ENCODE measurements around the gene RNF112. TPM values are rescaled to one million over a fixed set of nuclear protein-coding genes. Genes with fewer than 3 reads are reported as not detected.

The RNF112 gene
- total RNA-seq, 1 donor from 2014 or later, result 0.84 TPM

DNA sequence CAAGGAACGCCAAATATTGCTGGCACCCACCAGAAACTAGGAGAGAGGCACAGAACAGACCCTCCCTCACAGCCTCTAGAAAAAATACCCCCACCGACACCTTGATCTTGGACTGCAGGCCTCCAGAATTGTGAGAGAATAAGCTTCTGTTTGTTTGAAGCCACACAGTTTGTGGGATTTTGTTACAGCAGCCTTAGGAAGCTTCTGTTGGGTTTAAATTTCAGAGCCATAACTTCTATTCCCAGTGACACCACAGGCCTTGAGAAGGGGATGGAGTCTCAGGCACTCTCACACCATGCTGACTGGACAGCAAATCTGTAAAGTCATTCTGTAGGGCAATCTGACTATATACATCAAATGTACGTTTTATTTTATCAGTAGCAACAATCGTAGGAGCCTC lies 38.6 kb downstream of the RNF112 start:
- no peak for DNase-seq (ENCODE audit: low read depth, low spot score)
- H3K4me1 Mint-ChIP-seq, result peaks cover 6% of the 10 kb centered on the region
- no peaks in the 10 kb centered on the region for H3K27me3 Mint-ChIP-seq (ENCODE audit: low read depth)
- TF ChIP-seq, protein P1, sequence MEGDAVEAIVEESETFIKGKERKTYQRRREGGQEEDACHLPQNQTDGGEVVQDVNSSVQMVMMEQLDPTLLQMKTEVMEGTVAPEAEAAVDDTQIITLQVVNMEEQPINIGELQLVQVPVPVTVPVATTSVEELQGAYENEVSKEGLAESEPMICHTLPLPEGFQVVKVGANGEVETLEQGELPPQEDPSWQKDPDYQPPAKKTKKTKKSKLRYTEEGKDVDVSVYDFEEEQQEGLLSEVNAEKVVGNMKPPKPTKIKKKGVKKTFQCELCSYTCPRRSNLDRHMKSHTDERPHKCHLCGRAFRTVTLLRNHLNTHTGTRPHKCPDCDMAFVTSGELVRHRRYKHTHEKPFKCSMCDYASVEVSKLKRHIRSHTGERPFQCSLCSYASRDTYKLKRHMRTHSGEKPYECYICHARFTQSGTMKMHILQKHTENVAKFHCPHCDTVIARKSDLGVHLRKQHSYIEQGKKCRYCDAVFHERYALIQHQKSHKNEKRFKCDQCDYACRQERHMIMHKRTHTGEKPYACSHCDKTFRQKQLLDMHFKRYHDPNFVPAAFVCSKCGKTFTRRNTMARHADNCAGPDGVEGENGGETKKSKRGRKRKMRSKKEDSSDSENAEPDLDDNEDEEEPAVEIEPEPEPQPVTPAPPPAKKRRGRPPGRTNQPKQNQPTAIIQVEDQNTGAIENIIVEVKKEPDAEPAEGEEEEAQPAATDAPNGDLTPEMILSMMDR (conservative IDR thresholded peaks at IDR 0.05), result no peak
- H3K36me3 Mint-ChIP-seq (ENCODE audit: low read depth), result peaks cover 10% of the 10 kb centered on the region
- peaks cover 5% of the 10 kb centered on the region for H3K9me3 Mint-ChIP-seq
- no peak overlapping the region for H3K27ac Mint-ChIP-seq (ENCODE audit: unreplicated experiment)
- H3K4me3 Mint-ChIP-seq, result no peak overlapping the region

DNA sequence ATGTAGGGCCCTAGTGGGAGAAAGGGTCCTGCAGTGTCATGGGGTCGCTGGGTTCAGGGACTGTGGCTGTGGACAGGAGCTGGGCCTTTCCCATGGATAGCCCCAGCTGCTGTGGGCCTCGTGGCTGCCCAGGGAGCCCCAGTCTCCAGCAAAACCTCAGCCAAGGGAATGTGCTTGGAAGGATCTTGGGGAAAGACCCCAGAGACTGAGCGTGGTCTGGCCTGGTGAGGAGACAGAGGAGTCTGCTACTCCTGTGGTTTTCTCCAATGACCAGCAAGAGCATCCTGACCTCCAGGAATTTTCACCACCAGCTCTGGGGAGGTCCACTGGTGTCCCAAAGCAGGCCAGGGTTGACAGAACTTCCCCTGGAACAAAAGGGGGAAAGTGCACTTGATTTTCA lies 42.3 kb downstream of the RNF112 start:
- Mint-ChIP-seq H3K9me3 (no peaks in the 10 kb centered on the region), H3K4me1 (no peaks in the 10 kb centered on the region)
- no peak for DNase-seq (ENCODE audit: low read depth, low spot score)

DNA sequence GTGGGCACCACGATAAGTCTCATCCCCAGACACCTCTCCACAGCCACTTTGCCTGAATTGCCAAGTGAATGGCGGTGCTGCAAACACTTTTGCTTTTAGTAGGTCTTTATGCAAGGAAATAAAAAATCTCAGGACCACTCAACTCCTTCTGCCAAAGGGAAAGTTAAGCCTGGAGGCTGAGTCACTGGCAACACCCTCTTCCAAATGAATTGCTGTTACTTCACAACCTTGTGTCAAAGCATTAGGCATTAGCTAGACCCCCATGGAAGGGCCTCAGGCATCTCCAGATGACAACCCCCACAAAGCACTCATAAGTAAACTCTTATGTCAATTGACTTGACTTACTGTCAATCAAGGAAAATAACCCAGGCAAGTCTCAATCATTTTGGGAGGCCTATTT lies 43.0 kb downstream of the RNF112 start:
- H3K4me1 Mint-ChIP-seq, result no peaks in the 10 kb centered on the region
- TF ChIP-seq, protein P1 (conservative IDR thresholded peaks at IDR 0.05), result no peak

More for the DNA sequence above, 42.3 kb downstream of the RNF112 start:
- Mint-ChIP-seq H3K4me3 (no peak overlapping the region), H3K36me3 (ENCODE audit: low read depth) (no peaks in the 10 kb centered on the region), H3K27ac (ENCODE audit: unreplicated experiment) (no peak overlapping the region), H3K27me3 (ENCODE audit: low read depth) (no peaks in the 10 kb centered on the region)
- TF ChIP-seq, protein P1 (conservative IDR thresholded peaks at IDR 0.05), result no peak

DNA sequence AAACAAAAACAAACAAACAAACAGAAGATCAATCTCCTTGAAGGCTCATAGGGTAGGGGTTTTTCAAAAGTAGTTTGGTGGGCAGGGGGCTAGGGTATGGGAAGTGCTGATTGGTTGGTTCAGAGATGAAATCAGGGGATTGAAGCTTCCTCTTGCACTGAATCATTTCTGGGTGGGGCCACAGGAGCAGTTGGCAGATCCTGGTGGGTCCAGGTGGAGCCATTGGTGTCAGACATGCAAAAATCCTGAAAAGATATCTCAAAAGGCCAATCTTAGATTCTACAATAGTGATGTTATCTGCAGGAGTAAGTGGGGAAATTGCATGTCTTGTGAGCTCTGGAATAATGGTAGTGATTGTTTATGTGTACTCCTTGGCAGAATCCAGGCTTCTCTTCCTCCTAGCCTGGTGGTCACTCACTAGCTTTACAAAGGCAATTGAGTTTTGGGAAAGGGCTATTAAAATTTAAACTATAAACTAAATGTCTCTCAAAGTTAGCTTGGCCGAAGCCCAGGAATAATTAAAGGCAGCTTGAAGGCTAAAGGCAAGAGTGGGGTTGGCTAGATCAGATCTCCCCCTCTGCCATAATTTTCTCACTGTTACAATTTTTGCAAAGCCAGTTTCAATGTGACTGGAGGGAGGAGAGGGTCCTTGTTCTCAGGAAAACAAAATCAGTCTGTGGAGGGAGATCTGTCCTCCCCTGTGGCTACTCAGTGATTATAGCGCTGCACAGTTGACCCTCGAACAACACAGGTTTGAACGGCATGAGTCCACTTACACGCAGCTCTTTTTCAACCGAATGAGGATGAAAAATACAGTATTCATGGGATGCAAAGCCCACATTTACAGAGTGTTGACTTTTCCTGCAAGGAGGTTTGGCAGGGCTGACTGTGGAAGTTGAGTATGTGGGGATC lies 45.2 kb downstream of the RNF112 start:
- Mint-ChIP-seq H3K9me3 (no peaks in the 10 kb centered on the region), H3K36me3 (ENCODE audit: low read depth) (no peaks in the 10 kb centered on the region), H3K4me3 (no peak overlapping the region), H3K4me1 (peaks cover 3% of the 10 kb centered on the region), H3K27me3 (ENCODE audit: low read depth) (no peaks in the 10 kb centered on the region), H3K27ac (ENCODE audit: unreplicated experiment) (no peak overlapping the region)
- DNase-seq (ENCODE audit: low read depth, low spot score), result no peak
- TF ChIP-seq, protein P1 (conservative IDR thresholded peaks at IDR 0.05), result no peak

More for the DNA sequence above, 43.0 kb downstream of the RNF112 start:
- Mint-ChIP-seq H3K4me3 (no peak overlapping the region), H3K27me3 (ENCODE audit: low read depth) (no peaks in the 10 kb centered on the region), H3K27ac (ENCODE audit: unreplicated experiment) (no peak overlapping the region), H3K9me3 (no peaks in the 10 kb centered on the region), H3K36me3 (ENCODE audit: low read depth) (no peaks in the 10 kb centered on the region)
- DNase-seq (ENCODE audit: low read depth, low spot score), result no peak

DNA sequence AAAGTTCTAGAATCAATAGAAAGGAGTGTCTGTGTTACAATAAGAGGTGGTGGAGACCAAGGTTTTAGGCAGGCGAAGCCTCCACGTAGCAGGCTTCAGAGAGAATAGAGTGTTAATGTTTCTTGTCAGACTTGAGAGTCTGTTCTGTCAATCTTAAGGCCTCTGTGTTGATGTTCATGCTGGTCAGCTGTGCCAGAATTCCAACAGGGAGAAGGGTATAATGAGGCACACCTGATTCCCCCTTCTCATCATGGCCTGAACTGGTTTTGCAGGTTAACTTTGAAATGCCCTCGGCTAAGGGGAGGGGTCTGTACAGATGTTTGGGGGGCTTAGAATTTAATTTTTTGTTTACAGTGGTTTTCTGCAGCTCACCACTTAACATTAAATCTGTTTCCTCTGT lies 46.0 kb downstream of the RNF112 start:
- TF ChIP-seq, protein P1 (conservative IDR thresholded peaks at IDR 0.05), result no peak
- Mint-ChIP-seq H3K4me3 (no peak overlapping the region), H3K27ac (ENCODE audit: unreplicated experiment) (no peak overlapping the region)

More for the DNA sequence above, 46.0 kb downstream of the RNF112 start:
- no peaks in the 10 kb centered on the region for H3K27me3 Mint-ChIP-seq (ENCODE audit: low read depth)
- no peaks in the 10 kb centered on the region for H3K36me3 Mint-ChIP-seq (ENCODE audit: low read depth)
- no peak for DNase-seq (ENCODE audit: low read depth, low spot score)
- H3K4me1 Mint-ChIP-seq, result peaks cover 3% of the 10 kb centered on the region
- H3K9me3 Mint-ChIP-seq, result no peaks in the 10 kb centered on the region

All from neural crest cell (in vitro differentiated cells).